H1 (cell line): ENCODE data around the gene AQP2. TPM values are rescaled to one million over a fixed set of nuclear protein-coding genes. Genes with fewer than 3 reads are reported as not detected.

Source experiments
- TCF12 ChIP-seq: IDR thresholded peaks from 2 replicates; pipeline ENCODE4 v1.6.1; 2011; ENCODE audit warnings: low read depth, mild to moderate bottlenecking, low read length
- YY1 ChIP-seq: IDR thresholded peaks from 2 replicates; pipeline ENCODE4 v1.6.1; 2011; ENCODE audit warnings: low read depth, mild to moderate bottlenecking, low read length
- polyA plus RNA-seq, 7 experiments: library from polyadenylated mRNA; depleted of rRNA in 3 of 7; stranded (reverse) in 5 of 7; unstranded in 2 of 7; fragments of >200 nt in 5 of 7; fragments of 200-250 nt in 2 of 7; gene quantifications; 1 replicate in 5 of 7; 2 replicates in 1 of 7; 4 replicates in 1 of 7; pipeline versions ENCODE4 v1.2.1 to v1.2.3, GENCODE V29; 2011 to 2013; ENCODE audit warnings: missing spikeins in 2 of 7, mixed read lengths in 2 of 7
- total RNA-seq: library from RNA; stranded (reverse); fragmentation: NEBNext Ultra II Directional; extraction: Animal tissue kit (Norgen Biotek cat#: 25700); gene quantifications from 2 replicates; pipeline ENCODE4 v1.2.1, GENCODE V29; 2021
- TF ChIP-seq, protein P1 (sequence below): IDR thresholded peaks from 2 replicates; pipeline ENCODE4 v1.6.1; 2011; ENCODE audit warnings: low read length, improper control_type of control experiment

Gene AQP2
- total and polyA plus RNA-seq, 2 of the 8 experiments (the other 6 are each of a cell fraction or from before 2014, with no cell fraction given): not detected

DNA sequence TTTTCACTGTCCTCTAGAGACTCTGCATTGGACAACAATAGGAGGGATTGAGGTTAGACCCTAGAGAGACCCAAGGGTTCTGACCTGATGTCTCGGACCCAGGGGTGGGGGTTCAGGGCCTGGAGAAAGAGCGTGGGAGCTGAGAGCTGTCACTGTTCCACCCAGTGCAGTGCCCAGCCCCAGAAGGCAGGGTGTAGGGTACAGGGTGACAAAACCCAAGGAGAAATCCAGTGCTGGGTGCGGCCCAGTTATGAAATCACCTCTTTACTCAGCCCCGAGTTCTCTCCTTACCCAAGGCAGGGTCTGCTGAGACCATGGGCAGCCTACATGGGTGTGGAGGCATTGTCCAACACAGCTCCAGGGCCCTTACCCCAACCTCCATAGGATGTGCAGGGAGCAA lies 2.6 kb downstream of the AQP2 start (continued):
- no peak for TF ChIP-seq YY1
- TF ChIP-seq, protein P1, sequence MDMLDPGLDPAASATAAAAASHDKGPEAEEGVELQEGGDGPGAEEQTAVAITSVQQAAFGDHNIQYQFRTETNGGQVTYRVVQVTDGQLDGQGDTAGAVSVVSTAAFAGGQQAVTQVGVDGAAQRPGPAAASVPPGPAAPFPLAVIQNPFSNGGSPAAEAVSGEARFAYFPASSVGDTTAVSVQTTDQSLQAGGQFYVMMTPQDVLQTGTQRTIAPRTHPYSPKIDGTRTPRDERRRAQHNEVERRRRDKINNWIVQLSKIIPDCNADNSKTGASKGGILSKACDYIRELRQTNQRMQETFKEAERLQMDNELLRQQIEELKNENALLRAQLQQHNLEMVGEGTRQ: no peak
- no peak for TF ChIP-seq TCF12
- TF ChIP-seq, all 59 proteins: peak for 0
